SK-N-SH treated with all-trans-retinoic acid at 6 μM for 48 hours (cell line): ENCODE measurements around the gene LUZP4.

ENCODE experiments used
- ATAC-seq: fragments of 200-7000 bp; cut with Tn5 transposase; 3 replicates; pipeline ENCODE4 v1.9.1; 2020; ENCODE audit warnings: mild to moderate bottlenecking, moderate library complexity
- ARNTL ChIP-seq: fragments of 450-650 bp; formaldehyde crosslinking; IDR thresholded peaks from 2 replicates; pipeline ENCODE4 v1.5.0; 2020; ENCODE audit warnings: low read depth, mild to moderate bottlenecking, moderate library complexity, borderline replicate concordance
- BACH2 ChIP-seq: fragments of 250-450 bp; sonication (Bioruptor Pico); IDR thresholded peaks from 2 replicates; pipeline ENCODE4 v1.9.0; 2021; ENCODE audit warnings: mild to moderate bottlenecking, borderline replicate concordance
- CSDC2 ChIP-seq: fragments of 250-450 bp; sonication (Bioruptor Pico); IDR thresholded peaks from 2 replicates; pipeline ENCODE4 v1.5.0; 2020; ENCODE audit warnings: mild to moderate bottlenecking, moderate library complexity
- ESRRG ChIP-seq: fragments of 250-450 bp; sonication (Bioruptor Pico); IDR thresholded peaks from 2 replicates; pipeline ENCODE4 v1.6.1; 2021; ENCODE audit warnings: mild to moderate bottlenecking
- GLIS3 ChIP-seq: fragments of 250-450 bp; sonication (Bioruptor Pico); IDR thresholded peaks from 2 replicates; pipeline ENCODE4 v1.5.0; 2020; ENCODE audit warnings: mild to moderate bottlenecking, moderate library complexity
- ISL1 ChIP-seq: fragments of 250-450 bp; sonication (Bioruptor Pico); IDR thresholded peaks from 2 replicates; pipeline ENCODE4 v2.1.2; 2022; ENCODE audit warnings: mild to moderate bottlenecking, moderate library complexity
- OSR1 ChIP-seq: fragments of 250-450 bp; sonication (Bioruptor Pico); IDR thresholded peaks from 2 replicates; pipeline ENCODE4 v1.8.0; 2022; ENCODE audit warnings: moderate library complexity, mild to moderate bottlenecking, inconsistent platforms
- PPARA ChIP-seq: fragments of 250-450 bp; sonication (Bioruptor Pico); IDR thresholded peaks from 2 replicates; pipeline ENCODE4 v1.5.0; 2020; ENCODE audit warnings: mild to moderate bottlenecking, borderline replicate concordance
- RARB ChIP-seq: fragments of 250-450 bp; sonication (Bioruptor Pico); IDR thresholded peaks from 2 replicates; pipeline ENCODE4 v1.8.0; 2021; ENCODE audit warnings: mild to moderate bottlenecking, moderate library complexity
- SNAI2 ChIP-seq: fragments of 250-450 bp; sonication (Bioruptor Pico); IDR thresholded peaks from 2 replicates; pipeline ENCODE4 v1.5.0; 2020; ENCODE audit warnings: mild to moderate bottlenecking, moderate library complexity
- TCF4 ChIP-seq: fragments of 250-450 bp; sonication (Bioruptor Pico); IDR thresholded peaks from 2 replicates; pipeline ENCODE4 v1.8.0; 2021; ENCODE audit warnings: mild to moderate bottlenecking, moderate library complexity, borderline replicate concordance
- TOX ChIP-seq: fragments of 250-450 bp; sonication (Bioruptor Pico); IDR thresholded peaks from 2 replicates; pipeline ENCODE4 v1.8.0; 2021; ENCODE audit warnings: mild to moderate bottlenecking, moderate library complexity, borderline replicate concordance
- ZC3H10 ChIP-seq: fragments of 250-450 bp; sonication (Bioruptor Pico); IDR thresholded peaks from 2 replicates; pipeline ENCODE4 v1.5.1; 2021; ENCODE audit warnings: mild to moderate bottlenecking, moderate library complexity
- ZFP30 ChIP-seq: fragments of 450-650 bp; formaldehyde crosslinking; IDR thresholded peaks from 2 replicates; pipeline ENCODE4 v1.5.0; 2022; ENCODE audit warnings: mild to moderate bottlenecking, moderate library complexity
- ZNF565 ChIP-seq: fragments of 450-650 bp; formaldehyde crosslinking; conservative IDR thresholded peaks from 2 replicates; pipeline ENCODE4 v1.5.0; 2020; ENCODE audit warnings: low read depth, mild to moderate bottlenecking, moderate library complexity
- ZNF70 ChIP-seq: fragments of 450-650 bp; formaldehyde crosslinking; IDR thresholded peaks from 2 replicates; pipeline ENCODE4 v1.5.0; 2020; ENCODE audit warnings: mild to moderate bottlenecking, moderate library complexity
- ZNF8 ChIP-seq: fragments of 450-650 bp; formaldehyde crosslinking; IDR thresholded peaks from 2 replicates; pipeline ENCODE4 v1.5.0; 2020; ENCODE audit warnings: mild to moderate bottlenecking, moderate library complexity
- TF ChIP-seq, protein P1 (sequence below): fragments of 250-450 bp; sonication (Bioruptor Pico); IDR thresholded peaks from 2 replicates; pipeline ENCODE4 v1.5.0; 2020; ENCODE audit warnings: mild to moderate bottlenecking, moderate library complexity
- TF ChIP-seq, protein P2 (sequence below): fragments of 250-450 bp; sonication (Bioruptor Pico); IDR thresholded peaks from 2 replicates; pipeline ENCODE4 v1.5.1; 2020; ENCODE audit warnings: low read depth, mild to moderate bottlenecking, moderate library complexity
- TF ChIP-seq, protein P3 (sequence below): fragments of 250-450 bp; sonication (Bioruptor Pico); IDR thresholded peaks from 2 replicates; pipeline ENCODE4 v1.8.0; 2020; ENCODE audit warnings: mild to moderate bottlenecking, moderate library complexity, borderline replicate concordance
- TF ChIP-seq, protein P4 (sequence below): fragments of 250-450 bp; sonication (Bioruptor Pico); IDR thresholded peaks from 2 replicates; pipeline ENCODE4 v1.8.0; 2021; ENCODE audit warnings: low read depth, mild to moderate bottlenecking, moderate library complexity, borderline replicate concordance
- TF ChIP-seq, protein P5 (sequence below): fragments of 250-450 bp; sonication (Bioruptor Pico); IDR thresholded peaks from 2 replicates; pipeline ENCODE4 v1.5.1; 2021; ENCODE audit warnings: mild to moderate bottlenecking, moderate library complexity

Gene LUZP4

DNA sequence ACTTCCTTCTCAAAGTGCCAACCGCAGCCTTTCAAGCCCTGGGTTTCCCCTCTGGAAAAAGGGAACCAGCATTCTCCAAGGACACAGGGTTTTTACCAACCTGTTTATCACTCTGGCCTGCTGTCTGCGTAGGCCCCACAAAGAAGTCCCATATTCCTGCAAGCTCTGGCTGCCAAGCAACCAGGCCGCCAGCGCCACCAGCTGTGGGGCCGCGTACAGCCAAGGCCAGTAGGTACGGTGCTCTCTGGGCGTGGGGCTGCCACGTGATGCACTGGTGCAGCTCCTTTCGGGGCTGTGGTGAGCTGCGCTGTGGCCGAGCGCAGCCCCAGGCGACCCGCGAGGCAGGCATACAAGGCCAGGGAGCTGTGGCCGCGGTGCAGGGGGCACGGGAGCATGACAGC lies 22.1 kb downstream of the LUZP4 start (continued):
- TF ChIP-seq, protein P1, sequence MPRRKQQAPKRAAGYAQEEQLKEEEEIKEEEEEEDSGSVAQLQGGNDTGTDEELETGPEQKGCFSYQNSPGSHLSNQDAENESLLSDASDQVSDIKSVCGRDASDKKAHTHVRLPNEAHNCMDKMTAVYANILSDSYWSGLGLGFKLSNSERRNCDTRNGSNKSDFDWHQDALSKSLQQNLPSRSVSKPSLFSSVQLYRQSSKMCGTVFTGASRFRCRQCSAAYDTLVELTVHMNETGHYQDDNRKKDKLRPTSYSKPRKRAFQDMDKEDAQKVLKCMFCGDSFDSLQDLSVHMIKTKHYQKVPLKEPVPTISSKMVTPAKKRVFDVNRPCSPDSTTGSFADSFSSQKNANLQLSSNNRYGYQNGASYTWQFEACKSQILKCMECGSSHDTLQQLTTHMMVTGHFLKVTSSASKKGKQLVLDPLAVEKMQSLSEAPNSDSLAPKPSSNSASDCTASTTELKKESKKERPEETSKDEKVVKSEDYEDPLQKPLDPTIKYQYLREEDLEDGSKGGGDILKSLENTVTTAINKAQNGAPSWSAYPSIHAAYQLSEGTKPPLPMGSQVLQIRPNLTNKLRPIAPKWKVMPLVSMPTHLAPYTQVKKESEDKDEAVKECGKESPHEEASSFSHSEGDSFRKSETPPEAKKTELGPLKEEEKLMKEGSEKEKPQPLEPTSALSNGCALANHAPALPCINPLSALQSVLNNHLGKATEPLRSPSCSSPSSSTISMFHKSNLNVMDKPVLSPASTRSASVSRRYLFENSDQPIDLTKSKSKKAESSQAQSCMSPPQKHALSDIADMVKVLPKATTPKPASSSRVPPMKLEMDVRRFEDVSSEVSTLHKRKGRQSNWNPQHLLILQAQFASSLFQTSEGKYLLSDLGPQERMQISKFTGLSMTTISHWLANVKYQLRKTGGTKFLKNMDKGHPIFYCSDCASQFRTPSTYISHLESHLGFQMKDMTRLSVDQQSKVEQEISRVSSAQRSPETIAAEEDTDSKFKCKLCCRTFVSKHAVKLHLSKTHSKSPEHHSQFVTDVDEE, result no peak

DNA sequence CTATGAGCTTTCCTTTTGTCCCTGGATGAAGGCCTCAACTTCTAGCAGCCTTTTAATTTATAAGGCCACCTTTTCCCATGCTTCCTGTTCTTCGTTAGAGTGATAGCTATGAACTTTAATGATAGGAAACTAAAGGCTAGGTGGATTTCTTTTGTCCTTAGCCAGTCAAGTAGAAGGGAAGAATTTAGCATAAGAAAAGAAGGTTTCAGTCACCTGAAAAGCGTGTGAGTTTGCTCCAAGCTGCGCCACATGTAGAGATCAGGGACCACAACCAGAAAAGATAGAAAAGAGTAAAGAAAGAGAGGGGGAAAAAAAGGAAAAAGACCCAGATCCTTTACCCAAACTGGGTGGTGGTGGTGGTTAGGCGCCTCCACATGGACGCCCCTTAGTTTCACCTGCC lies 28.6 kb downstream of the LUZP4 start:
- TF ChIP-seq OSR1 (CRISPR knock-in tag), result no peak
- TF ChIP-seq TOX (CRISPR knock-in tag), result no peak
- TF ChIP-seq ZNF565 (CRISPR knock-in tag), result no peak
- no peak for TF ChIP-seq PPARA (CRISPR knock-in tag)
- TF ChIP-seq, protein P2, sequence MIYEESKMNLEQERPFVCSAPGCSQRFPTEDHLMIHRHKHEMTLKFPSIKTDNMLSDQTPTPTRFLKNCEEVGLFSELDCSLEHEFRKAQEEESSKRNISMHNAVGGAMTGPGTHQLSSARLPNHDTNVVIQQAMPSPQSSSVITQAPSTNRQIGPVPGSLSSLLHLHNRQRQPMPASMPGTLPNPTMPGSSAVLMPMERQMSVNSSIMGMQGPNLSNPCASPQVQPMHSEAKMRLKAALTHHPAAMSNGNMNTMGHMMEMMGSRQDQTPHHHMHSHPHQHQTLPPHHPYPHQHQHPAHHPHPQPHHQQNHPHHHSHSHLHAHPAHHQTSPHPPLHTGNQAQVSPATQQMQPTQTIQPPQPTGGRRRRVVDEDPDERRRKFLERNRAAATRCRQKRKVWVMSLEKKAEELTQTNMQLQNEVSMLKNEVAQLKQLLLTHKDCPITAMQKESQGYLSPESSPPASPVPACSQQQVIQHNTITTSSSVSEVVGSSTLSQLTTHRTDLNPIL (CRISPR knock-in tag), result no peak
- no peak for TF ChIP-seq ISL1 (CRISPR knock-in tag)
- no peak for TF ChIP-seq SNAI2 (CRISPR knock-in tag)
- no peak for TF ChIP-seq ZC3H10 (CRISPR knock-in tag)
- no peak for TF ChIP-seq ZNF8 (CRISPR knock-in tag)
- no peak for TF ChIP-seq GLIS3 (CRISPR knock-in tag)
- TF ChIP-seq, protein P3, sequence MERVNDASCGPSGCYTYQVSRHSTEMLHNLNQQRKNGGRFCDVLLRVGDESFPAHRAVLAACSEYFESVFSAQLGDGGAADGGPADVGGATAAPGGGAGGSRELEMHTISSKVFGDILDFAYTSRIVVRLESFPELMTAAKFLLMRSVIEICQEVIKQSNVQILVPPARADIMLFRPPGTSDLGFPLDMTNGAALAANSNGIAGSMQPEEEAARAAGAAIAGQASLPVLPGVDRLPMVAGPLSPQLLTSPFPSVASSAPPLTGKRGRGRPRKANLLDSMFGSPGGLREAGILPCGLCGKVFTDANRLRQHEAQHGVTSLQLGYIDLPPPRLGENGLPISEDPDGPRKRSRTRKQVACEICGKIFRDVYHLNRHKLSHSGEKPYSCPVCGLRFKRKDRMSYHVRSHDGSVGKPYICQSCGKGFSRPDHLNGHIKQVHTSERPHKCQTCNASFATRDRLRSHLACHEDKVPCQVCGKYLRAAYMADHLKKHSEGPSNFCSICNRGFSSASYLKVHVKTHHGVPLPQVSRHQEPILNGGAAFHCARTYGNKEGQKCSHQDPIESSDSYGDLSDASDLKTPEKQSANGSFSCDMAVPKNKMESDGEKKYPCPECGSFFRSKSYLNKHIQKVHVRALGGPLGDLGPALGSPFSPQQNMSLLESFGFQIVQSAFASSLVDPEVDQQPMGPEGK (CRISPR knock-in tag), result no peak
- TF ChIP-seq RARB, result no peak
- TF ChIP-seq TCF4 (CRISPR knock-in tag), result no peak
- no peak for TF ChIP-seq ESRRG (CRISPR knock-in tag)
- TF ChIP-seq, protein P4, sequence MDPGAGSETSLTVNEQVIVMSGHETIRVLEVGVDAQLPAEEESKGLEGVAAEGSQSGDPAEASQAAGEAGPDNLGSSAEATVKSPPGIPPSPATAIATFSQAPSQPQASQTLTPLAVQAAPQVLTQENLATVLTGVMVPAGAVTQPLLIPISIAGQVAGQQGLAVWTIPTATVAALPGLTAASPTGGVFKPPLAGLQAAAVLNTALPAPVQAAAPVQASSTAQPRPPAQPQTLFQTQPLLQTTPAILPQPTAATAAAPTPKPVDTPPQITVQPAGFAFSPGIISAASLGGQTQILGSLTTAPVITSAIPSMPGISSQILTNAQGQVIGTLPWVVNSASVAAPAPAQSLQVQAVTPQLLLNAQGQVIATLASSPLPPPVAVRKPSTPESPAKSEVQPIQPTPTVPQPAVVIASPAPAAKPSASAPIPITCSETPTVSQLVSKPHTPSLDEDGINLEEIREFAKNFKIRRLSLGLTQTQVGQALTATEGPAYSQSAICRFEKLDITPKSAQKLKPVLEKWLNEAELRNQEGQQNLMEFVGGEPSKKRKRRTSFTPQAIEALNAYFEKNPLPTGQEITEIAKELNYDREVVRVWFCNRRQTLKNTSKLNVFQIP (CRISPR knock-in tag), result no peak
- no peak for ATAC-seq

DNA sequence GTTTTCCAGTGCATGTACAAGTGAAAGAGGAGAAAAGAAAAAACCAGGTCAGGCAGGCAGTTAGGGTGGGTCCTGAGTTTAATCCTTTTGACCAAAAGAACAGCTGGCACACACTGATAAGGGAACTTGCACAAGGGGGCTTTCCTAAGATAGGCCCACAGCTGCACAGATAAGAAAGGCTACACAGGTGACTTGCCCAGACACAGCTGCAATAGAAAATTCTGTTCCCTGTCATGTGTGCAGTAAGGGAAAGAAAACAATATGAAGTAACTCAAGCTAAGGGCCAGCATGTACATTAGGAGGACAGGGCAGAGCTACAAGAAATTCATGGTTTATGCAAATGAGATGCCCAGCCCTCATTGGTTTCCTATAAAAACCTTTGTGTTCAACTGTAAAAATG lies 32.9 kb downstream of the LUZP4 start:
- ATAC-seq, result no peak

More for the DNA sequence above, 32.9 kb downstream of the LUZP4 start:
- TF ChIP-seq ARNTL (CRISPR knock-in tag), result no peak
- no peak for TF ChIP-seq SNAI2 (CRISPR knock-in tag)
- no peak for TF ChIP-seq ZNF70 (CRISPR knock-in tag)
- TF ChIP-seq ESRRG (CRISPR knock-in tag), result no peak
- TF ChIP-seq, protein P2 (CRISPR knock-in tag), result no peak
- TF ChIP-seq CSDC2 (CRISPR knock-in tag), result no peak
- no peak for TF ChIP-seq RARB
- TF ChIP-seq ZNF8 (CRISPR knock-in tag), result no peak
- TF ChIP-seq, protein P1, result no peak
- TF ChIP-seq ZFP30 (CRISPR knock-in tag), result no peak
- no peak for TF ChIP-seq PPARA (CRISPR knock-in tag)
- TF ChIP-seq TCF4 (CRISPR knock-in tag), result no peak
- no peak for TF ChIP-seq OSR1 (CRISPR knock-in tag)
- TF ChIP-seq, protein P5, sequence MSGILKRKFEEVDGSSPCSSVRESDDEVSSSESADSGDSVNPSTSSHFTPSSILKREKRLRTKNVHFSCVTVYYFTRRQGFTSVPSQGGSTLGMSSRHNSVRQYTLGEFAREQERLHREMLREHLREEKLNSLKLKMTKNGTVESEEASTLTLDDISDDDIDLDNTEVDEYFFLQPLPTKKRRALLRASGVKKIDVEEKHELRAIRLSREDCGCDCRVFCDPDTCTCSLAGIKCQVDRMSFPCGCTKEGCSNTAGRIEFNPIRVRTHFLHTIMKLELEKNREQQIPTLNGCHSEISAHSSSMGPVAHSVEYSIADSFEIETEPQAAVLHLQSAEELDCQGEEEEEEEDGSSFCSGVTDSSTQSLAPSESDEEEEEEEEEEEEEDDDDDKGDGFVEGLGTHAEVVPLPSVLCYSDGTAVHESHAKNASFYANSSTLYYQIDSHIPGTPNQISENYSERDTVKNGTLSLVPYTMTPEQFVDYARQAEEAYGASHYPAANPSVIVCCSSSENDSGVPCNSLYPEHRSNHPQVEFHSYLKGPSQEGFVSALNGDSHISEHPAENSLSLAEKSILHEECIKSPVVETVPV, result no peak
- TF ChIP-seq ZNF565 (CRISPR knock-in tag), result no peak
- TF ChIP-seq BACH2 (CRISPR knock-in tag), result no peak
- no peak for TF ChIP-seq ZC3H10 (CRISPR knock-in tag)
- no peak for TF ChIP-seq GLIS3 (CRISPR knock-in tag)
